GM19025 (cell line): Measurements from ENCODE around the gene DAZ4.
"Not testable (repeated sequence)": the region's sequence is repeated elsewhere in the genome, so short reads cannot be mapped to it uniquely, and the experiment has no call there.

ENCODE experiments used
- ATAC-seq: cut with Tn5 transposase; IDR thresholded peaks from one replicate; pipeline ENCODE4 v1.9.1; 2021; ENCODE audit warnings: mild to moderate bottlenecking, low read depth, moderate library complexity; ENCODE audit not compliant: unreplicated experiment

DAZ4 gene

DNA sequence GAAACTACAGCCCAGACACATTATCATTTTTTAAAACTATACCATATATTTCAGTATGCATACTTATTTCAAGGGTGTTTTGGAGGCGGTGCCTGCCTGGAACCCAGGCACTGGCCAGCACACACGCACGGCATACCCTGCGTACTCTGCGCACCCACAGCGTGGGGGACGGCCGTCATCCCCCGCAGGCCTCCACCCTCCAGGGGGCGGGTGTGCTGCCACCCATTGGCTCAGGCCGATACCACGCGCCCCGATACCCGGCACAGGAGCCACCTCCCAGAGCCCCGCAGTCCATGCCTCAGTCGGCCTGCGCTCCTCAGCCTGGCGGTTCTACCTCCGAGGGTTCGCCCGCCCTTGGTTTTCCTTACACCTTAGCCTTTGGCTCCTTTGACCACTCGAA, at the start of gene DAZ4:
Gene DAZ4 (plus strand): TSS at position 301 of the 400 bp plus-strand sequence. CDS start 208 bp downstream, outside the sequence.
- ATAC-seq: not testable (repeated sequence)

DNA sequence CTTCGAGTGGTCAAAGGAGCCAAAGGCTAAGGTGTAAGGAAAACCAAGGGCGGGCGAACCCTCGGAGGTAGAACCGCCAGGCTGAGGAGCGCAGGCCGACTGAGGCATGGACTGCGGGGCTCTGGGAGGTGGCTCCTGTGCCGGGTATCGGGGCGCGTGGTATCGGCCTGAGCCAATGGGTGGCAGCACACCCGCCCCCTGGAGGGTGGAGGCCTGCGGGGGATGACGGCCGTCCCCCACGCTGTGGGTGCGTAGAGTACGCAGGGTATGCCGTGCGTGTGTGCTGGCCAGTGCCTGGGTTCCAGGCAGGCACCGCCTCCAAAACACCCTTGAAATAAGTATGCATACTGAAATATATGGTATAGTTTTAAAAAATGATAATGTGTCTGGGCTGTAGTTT, 20.4 kb upstream of the DAZ4 start, which contains the start of gene DAZ3:
Gene DAZ3 (minus strand): TSS at position 101 of the 400 bp plus-strand sequence. CDS start 208 bp downstream, outside the sequence.
- ATAC-seq: not testable (repeated sequence)

- ATAC-seq: not testable (repeated sequence)
These were observed 11.9 kb upstream of the DAZ4 start for GRCh38 chrY:24821836-24822235.

DNA sequence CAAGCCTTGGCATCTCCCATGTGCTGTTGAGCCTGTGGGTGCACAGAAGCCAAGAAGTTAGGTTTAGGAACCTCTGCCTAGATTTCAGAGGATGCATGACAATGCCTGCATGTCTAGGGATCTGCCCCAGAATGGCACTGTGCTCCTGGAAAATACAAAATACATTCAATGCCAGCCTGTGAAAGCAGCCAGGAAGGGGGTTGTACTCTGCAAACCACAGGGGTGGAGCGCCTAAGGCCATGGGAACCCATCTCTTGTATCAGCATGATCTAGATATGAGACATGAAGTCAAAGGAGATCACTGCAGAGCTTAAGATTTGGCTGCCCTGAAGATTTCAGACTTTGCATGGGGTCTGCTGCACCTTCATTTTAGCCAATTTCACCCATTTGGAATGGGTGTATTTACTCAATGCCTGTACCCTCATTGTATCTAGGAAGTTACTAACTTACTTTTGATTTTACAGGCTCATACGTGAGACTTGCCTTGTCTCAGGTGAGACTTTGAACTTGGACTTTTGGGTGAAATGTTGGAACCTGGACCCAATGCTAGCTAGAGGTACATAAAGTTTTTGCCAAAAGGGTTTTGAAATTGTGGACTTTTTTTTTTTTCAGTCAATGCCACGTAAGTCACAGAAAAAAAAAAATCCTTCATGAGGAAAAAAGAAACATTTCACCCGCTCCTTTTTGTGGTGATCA, 9.4 kb upstream of the DAZ4 start:
- not testable (repeated sequence) for ATAC-seq

GRCh38 chrY:24825069-24825468, 8.7 kb upstream of the DAZ4 start:
- ATAC-seq: not testable (repeated sequence)
